HG03175 (cell line): Measurements from ENCODE around the gene TBC1D22A.

Source experiments
- ATAC-seq: cut with Tn5 transposase; IDR thresholded peaks from one replicate; pipeline ENCODE4 v1.9.1; 2021; ENCODE audit warnings: mild to moderate bottlenecking, moderate library complexity; ENCODE audit not compliant: unreplicated experiment

The TBC1D22A gene

DNA sequence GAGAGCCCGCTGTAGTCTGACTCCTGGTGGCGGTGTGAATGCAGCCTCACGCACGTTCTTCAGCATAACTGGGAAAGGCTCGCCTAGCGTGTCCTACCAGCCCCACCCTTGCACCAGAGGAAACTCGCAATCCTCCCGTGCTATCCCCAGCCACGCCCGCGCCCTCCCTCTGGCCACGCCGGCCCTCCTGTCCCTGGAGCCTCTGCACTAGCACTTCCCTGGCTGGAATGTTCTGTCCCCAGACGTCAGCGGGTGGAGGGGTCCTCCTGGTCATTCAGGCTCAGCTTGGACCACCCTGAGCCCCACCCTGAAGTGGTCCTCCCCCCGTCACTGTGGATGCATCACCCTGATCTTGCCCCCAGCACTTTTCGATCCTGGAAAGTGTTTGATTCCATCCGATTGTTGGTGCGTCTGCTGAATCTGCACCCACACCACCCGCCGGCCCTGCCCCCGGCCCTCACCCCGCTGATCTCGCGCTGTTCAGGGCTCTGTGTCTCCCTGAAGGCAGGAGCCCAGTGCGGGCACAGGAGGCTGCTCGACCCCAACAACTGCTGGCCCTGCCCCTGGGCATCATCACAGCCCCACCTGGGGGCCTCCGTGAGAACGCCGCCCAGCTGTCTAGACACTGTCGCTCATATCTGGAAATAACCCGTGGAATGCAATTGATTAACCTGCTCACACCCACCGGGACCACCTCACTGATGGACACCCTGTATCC lies 437.0 kb downstream of the TBC1D22A start:
- no peak for ATAC-seq

GRCh38 chr22:47199979-47200272 lies 437.5 kb downstream of the TBC1D22A start:
- ATAC-seq = no peak

DNA sequence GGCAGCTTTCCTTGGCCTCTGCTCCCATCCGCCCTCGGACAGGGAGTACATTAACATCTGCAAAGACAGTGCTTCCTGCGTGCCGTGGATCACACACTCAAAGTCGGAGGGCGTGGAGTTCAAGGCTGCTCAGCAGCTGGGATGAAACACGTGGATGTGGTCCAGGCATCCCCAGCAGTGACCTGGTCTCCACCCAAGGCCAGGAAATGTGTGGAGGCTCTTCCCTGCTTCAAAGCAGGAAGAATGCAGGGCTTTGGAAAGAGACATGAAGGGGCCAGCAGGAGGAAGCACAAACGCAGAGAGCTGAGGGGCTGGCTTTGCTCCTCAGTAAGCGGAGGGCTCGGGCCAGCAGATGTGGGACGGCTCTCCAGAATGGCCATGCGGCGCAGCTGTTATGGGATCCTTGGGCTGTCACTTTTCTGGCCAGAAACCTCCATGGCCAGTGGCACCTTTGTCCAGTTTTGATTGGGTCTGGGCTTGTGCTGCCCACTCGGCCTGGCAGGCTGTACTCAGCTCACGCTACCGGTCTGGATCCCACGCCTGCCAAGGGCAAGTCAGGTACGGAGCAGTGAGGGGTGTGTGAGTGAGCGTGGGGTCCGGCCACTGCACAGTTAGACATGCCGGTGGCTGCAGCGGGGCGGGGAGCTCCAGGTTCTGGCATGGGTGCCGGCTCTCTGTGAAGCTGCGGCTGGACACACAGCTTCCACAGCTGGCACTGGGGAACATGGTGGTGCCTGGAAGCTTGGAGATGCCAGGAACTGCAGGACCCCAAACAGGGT lies 438.0 kb downstream of the TBC1D22A start:
- ATAC-seq = no peak

DNA sequence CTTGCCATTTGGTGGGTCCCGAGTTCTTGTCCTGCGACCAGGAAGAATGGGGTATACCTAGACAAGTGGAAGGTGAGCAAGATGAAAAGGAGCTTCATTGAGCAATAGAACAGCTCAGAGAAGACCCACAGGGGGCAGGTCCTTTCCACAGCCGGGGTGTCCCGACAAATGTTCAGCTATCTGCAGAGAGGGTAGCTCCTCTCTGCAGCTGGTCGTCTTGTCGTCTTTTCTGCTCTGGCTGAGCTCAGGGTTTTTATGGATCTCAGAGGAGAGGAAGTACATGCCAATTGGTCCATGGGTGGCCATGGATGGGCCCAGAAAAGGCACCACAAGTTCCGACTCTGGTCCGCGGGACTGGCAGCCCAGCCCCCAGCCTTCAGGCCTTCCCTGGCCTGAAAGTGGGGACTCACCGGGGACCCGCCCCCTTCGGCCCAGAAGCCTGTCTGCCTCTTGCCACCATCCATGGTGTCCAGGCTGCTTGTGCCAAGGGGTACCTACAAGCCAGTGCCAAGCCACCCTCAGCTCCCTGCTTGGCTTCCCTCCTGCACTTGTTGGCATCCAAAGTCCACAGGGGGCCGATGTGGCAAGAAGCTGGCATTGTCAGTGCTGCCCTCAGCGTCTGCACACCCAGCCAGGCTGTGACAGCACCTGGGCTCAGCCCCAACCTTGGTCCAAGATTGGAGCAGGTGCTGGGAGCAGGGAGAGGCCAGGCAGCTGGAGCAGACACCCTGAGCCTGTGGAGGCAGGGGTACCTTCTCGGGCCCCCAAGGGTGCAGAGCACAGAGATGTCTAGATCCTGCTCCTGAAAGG lies 438.9 kb downstream of the TBC1D22A start:
- no peak for ATAC-seq

- ATAC-seq = no peak
Observed at GRCh38 chr22:47201996-47202818, 439.8 kb downstream of the TBC1D22A start.

DNA sequence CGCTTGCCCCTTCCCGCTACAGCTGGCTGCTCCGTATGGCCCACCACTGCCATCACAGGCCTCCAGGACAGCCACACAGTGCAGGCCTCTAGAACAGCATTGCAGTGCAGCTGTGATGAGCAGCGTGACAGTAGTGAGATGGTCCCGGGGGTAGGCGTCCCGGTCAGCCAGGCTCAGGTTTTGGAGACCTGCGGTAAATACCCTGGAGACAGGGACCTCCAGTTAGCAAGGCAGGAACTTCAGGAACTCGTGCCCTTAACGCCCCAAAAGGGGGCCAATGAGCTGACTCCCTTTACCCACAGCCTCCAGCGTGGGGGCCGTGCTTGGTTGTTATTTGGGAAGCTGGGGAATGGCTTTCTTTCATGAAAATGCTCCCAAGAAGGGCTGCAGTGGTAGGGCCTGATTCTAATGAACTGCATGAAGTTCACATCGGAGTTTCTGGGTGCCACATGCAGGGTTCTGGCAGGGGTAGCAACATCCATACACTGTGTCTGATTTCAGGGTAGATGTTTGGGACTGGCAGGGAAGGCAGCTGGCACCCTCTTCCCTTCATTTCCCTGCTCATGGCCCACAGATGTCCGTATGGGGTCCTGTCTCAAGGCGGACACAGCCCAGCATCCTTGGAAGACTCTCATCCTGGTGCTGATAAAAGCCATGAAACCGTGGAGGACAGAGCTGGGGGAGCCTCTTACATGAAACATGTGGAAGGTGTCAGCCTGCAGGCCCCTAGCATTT lies 440.5 kb downstream of the TBC1D22A start:
- ATAC-seq = no peak

GRCh38 chr22:47203554-47203991 lies 441.1 kb downstream of the TBC1D22A start:
- no peak for ATAC-seq

GRCh38 chr22:47204002-47204979 lies 441.8 kb downstream of the TBC1D22A start:
- no peak for ATAC-seq

GRCh38 chr22:47205081-47205491 lies 442.6 kb downstream of the TBC1D22A start:
- ATAC-seq = no peak

DNA sequence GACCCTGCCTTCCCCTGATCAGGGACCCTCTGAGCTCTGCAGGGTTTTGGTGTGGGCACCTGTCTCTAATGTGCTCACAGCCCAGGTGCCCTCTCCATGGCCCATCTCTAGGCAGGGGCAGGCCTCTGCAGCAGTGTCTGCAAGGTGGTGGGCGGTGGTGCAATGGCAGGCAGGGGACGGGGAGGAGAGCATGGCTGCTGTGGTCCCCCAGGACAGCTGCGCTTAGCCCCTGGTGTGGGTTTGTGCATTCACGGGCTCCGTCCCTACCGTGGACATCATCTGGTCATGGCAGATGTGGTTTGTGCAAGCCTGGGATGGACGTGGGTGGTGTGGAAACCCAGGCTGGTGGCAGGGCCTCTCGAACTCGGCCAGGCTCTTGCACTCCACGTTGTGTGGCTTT lies 443.1 kb downstream of the TBC1D22A start:
- no peak for ATAC-seq

- ATAC-seq = no peak
Observed at GRCh38 chr22:47206164-47206563, 443.7 kb downstream of the TBC1D22A start.

DNA sequence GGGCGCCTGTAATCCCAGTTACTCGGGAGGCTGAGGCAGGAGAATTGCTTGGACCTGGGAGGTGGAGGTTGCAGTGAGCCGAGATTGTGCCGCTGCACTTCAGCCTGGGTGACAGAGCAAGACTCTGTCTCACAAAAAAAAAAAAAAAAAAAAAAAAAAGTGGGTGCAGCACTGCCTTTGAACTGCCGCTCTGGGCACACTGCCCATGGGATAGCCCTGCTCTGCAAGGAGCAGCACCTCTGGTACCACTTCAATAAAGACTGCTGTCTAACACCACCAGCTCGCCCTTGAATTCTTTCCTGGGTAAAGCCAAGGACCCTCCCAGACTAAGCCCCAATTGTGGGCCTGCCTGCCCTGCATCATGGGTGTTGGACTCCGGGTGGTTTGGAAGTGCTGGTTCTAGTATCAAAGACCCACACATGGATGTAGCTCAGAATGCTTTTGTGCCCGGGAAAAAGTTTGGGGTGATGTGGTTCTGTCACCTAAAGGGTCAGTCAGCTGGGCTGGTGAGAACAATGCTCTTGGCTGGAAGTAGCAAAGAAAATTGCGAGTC lies 444.3 kb downstream of the TBC1D22A start:
- no peak for ATAC-seq

DNA sequence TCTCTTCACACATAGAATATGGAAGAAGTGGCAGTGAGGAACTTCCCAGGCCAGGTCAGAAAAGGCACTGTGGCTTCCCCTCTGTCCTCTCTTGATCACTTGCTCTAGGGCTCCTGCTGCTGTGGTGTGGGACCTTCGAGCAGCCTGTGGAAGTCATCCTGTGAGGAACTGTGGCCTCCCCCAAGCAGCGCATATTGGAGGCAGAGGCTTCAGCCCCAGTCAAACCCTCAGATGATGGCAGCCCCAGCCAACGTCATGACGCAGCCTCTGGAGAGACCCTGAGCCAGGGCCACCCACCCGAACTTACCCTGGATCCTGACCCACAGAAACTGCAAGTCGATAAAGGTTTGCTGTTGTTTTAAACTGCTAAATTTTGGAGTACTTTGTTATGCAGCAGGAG lies 444.9 kb downstream of the TBC1D22A start:
- ATAC-seq = no peak

DNA sequence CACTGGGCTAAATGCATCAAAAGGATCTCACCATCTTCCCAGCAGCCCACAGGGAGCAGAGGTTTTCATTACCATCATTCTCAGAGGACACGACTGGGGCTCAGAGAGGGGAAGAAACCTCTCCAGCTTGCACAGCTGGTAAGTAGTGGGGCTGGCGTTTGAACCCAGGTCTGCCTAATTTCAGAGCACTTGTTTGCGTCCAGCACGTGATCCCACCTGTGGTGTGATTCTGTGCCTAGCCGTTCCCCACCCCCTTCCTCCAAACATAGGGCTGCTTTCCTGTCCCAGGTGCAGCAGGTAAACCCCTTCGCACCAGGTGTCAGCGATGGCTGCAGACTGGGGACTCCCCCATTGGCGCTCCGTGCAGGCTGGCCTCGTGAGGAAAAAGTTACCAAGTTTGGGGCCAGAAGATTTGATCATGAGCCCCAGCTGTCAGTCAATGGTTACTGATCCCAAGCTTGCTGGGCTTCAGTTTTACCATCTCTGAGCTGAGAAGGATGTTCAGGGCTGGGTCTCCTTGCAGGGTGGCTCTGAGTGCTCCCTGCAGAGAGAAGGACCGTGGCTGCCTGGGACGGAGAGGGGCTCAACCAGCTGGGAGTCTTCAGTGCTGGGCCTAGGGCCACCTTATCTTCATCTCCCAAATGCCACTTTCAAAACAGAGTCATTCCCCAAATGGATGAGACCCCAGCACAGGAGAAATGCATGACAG lies 445.6 kb downstream of the TBC1D22A start:
- ATAC-seq = no peak

- ATAC-seq = no peak
Observed at GRCh38 chr22:47208630-47209029, 446.2 kb downstream of the TBC1D22A start.

DNA sequence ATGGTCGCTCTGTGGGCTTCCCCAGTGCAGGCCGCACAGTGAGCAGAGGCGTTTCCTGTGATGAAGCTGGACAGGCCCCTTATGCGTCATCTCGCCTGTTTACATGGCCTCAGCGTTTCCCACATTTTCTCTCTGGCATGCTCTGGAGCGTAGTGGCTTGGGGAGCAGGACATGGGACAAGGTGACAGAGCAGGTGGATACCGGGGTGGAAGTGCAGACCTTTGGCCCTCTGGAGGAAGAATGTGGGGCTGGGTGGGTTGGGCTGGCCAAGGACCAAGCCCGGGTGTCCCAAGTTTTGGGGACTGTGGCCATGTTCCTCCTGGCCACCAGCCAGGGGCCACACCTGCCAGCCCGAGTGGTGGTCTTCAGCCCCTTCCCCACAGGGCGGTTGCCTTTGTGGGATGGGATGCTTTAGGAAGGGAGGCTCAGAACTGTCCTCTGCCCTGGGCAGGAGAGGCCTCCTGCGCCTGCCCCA lies 446.6 kb downstream of the TBC1D22A start:
- ATAC-seq = no peak

- ATAC-seq = no peak
Observed at GRCh38 chr22:47209547-47210023, 447.1 kb downstream of the TBC1D22A start.
